IMR-90 (cell line): ENCODE measurements around the gene AZU1. TPM values are rescaled to one million over a fixed set of nuclear protein-coding genes. Genes with fewer than 3 reads are reported as not detected.

Experiments
- ATAC-seq: fragments of 200-7000 bp; cut with Tn5 transposase; 2 replicates; pipeline ENCODE4 v1.9.1; 2020; ENCODE audit warnings: low read depth, mild to moderate bottlenecking, moderate library complexity
- BruUV-seq: library from RNA; stranded (reverse); fragments of 400-500 nt; replicated peaks from 2 replicates; lab custom pipeline; 2021; lab: Mats Ljungman, UMichigan
- CTCF ChIA-PET: fragments of 300-600 bp; formaldehyde crosslinking; extraction: SDS; loops from one replicate; lab custom pipeline; 2021; ENCODE audit warnings: antibody characterized with exemption; lab: Yijun Ruan, JAX
- POLR2A ChIA-PET: fragments of 300-600 bp; sonication (Branson Sonifier 250); formaldehyde crosslinking; loops from one replicate; lab custom pipeline; 2022; ENCODE audit warnings: antibody characterized with exemption; ENCODE audit not compliant: unreplicated experiment; lab: Charles Lee
- DNase-seq: peaks from one replicate; pipeline ENCODE4 v3.0.0; 2013
- H2AFZ ChIP-seq: replicated peaks from 2 replicates; pipeline ENCODE3; 2013; ENCODE audit warnings: low read length, mild to moderate bottlenecking; ENCODE audit not compliant: poor library complexity
- H2AK5ac ChIP-seq: 2 replicates; pipeline ENCODE4 v1.6.1; 2013; ENCODE audit warnings: low read depth, low read length, inconsistent platforms
- H2AK9ac ChIP-seq: replicated peaks from 2 replicates; pipeline ENCODE3; 2013; ENCODE audit warnings: mild to moderate bottlenecking, low read depth, low read length, moderate library complexity; ENCODE audit not compliant: poor library complexity
- H2BK120ac ChIP-seq: 2 replicates; pipeline ENCODE4 v1.6.1; 2013; ENCODE audit warnings: low read depth, low read length, inconsistent platforms
- H2BK15ac ChIP-seq: 3 replicates; pipeline ENCODE4 v1.6.1; 2013; ENCODE audit warnings: low read depth, low read length, inconsistent platforms
- H2BK20ac ChIP-seq: 2 replicates; pipeline ENCODE4 v1.6.1; 2013; ENCODE audit warnings: low read depth, mild to moderate bottlenecking, inconsistent platforms, low read length, moderate library complexity
- H2BK5ac ChIP-seq: 2 replicates; pipeline ENCODE4 v1.6.1; 2013; ENCODE audit warnings: mild to moderate bottlenecking, low read depth, low read length, inconsistent platforms; ENCODE audit not compliant: poor library complexity, severe bottlenecking
- H3K14ac ChIP-seq: replicated peaks from 2 replicates; pipeline ENCODE4 v1.6.1; 2013; ENCODE audit warnings: low read depth, low read length, inconsistent platforms
- H3K18ac ChIP-seq: 2 replicates; pipeline ENCODE4 v1.6.1; 2013; ENCODE audit warnings: low read depth, low read length, control low read depth
- H3K23ac ChIP-seq: 2 replicates; pipeline ENCODE4 v1.6.1; 2013; ENCODE audit warnings: low read depth, low read length, inconsistent platforms
- H3K27ac ChIP-seq: 2 replicates; pipeline ENCODE4 v1.5.1; 2013; ENCODE audit warnings: mild to moderate bottlenecking, control low read depth, low read length; ENCODE audit not compliant: insufficient read depth
- H3K27me3 ChIP-seq: 2 replicates; pipeline ENCODE4 v1.6.1; 2013; ENCODE audit warnings: low read length; ENCODE audit not compliant: control insufficient read depth, insufficient read depth
- H3K36me3 ChIP-seq: 2 replicates; pipeline ENCODE4 v1.6.1; 2013; ENCODE audit warnings: low read length, mixed read lengths; ENCODE audit not compliant: control insufficient read depth, insufficient read depth
- H3K4ac ChIP-seq: 2 replicates; pipeline ENCODE4 v1.6.1; 2013; ENCODE audit warnings: low read depth, low read length, inconsistent platforms
- H3K4me1 ChIP-seq: 2 replicates; pipeline ENCODE4 v1.6.1; 2013; ENCODE audit warnings: low read length, mixed read lengths; ENCODE audit not compliant: control insufficient read depth, insufficient read depth
- H3K4me2 ChIP-seq: 2 replicates; pipeline ENCODE4 v1.6.1; 2013; ENCODE audit warnings: low read depth, mild to moderate bottlenecking, control low read depth, low read length, moderate library complexity
- H3K4me3 ChIP-seq: 2 replicates; pipeline ENCODE4 v1.5.1; 2013; ENCODE audit warnings: low read depth, mild to moderate bottlenecking, control low read depth, low read length, moderate library complexity; ENCODE audit not compliant: insufficient read depth
- H3K56ac ChIP-seq: 2 replicates; pipeline ENCODE4 v1.6.1; 2013; ENCODE audit warnings: low read length, inconsistent platforms; ENCODE audit not compliant: insufficient read depth; ENCODE audit errors: extremely low read depth
- H3K79me1 ChIP-seq, 2 experiments: 2 replicates each; pipeline ENCODE4 v1.6.1; 2013; ENCODE audit warnings: low read length in 2 of 2, inconsistent platforms in 1 of 2, low read depth in 1 of 2
- H3K9ac ChIP-seq: 2 replicates; pipeline ENCODE4 v1.6.1; 2013; ENCODE audit warnings: low read depth, low read length, control low read depth
- H3K9me1 ChIP-seq: 2 replicates; pipeline ENCODE4 v1.6.1; 2013; ENCODE audit warnings: low read length, inconsistent platforms; ENCODE audit not compliant: insufficient read depth
- H3K9me3 ChIP-seq: 2 replicates; pipeline ENCODE4 v1.6.1; 2013; ENCODE audit warnings: low read length; ENCODE audit not compliant: control insufficient read depth, insufficient read depth
- H4K20me1 ChIP-seq: 2 replicates; pipeline ENCODE4 v1.6.1; 2013; ENCODE audit warnings: low read length, inconsistent platforms; ENCODE audit not compliant: insufficient read depth
- H4K5ac ChIP-seq: 2 replicates; pipeline ENCODE4 v1.6.1; 2013; ENCODE audit warnings: mild to moderate bottlenecking, low read depth, low read length, control low read depth
- H4K8ac ChIP-seq, 2 experiments: 2 replicates each; pipeline ENCODE4 v1.6.1; 2013; ENCODE audit warnings: low read depth in 2 of 2, low read length in 2 of 2, control low read depth in 1 of 2, inconsistent platforms in 1 of 2
- H4K91ac ChIP-seq: 2 replicates; pipeline ENCODE4 v1.6.1; 2013; ENCODE audit warnings: low read depth, low read length, inconsistent platforms; ENCODE audit not compliant: insufficient read depth
- BHLHE40 ChIP-seq: fragments of 150-350 bp; IDR thresholded peaks from 2 replicates; pipeline ENCODE4 v1.6.1; 2016; ENCODE audit warnings: mild to moderate bottlenecking, low read depth, low read length
- CEBPB ChIP-seq: IDR thresholded peaks from 2 replicates; pipeline ENCODE4 v1.6.1; 2012; ENCODE audit warnings: low read depth, low read length, improper control_type of control experiment
- ELK1 ChIP-seq: fragments of 150-350 bp; IDR thresholded peaks from 2 replicates; pipeline ENCODE4 v1.6.1; 2016; ENCODE audit warnings: low read depth, mild to moderate bottlenecking, low read length, moderate library complexity, borderline replicate concordance
- FOS ChIP-seq: fragments of 150-350 bp; IDR thresholded peaks from 2 replicates; pipeline ENCODE4 v1.6.1; 2016; ENCODE audit warnings: low read depth, low read length
- MAFK ChIP-seq: IDR thresholded peaks from 2 replicates; pipeline ENCODE4 v1.6.1; 2012; ENCODE audit warnings: low read depth, low read length, improper control_type of control experiment
- MAZ ChIP-seq: IDR thresholded peaks from 2 replicates; pipeline ENCODE4 v1.6.1; 2012; ENCODE audit warnings: low read depth, mild to moderate bottlenecking, low read length, improper control_type of control experiment, moderate library complexity, borderline replicate concordance
- MXI1 ChIP-seq: IDR thresholded peaks from 2 replicates; pipeline ENCODE4 v1.6.1; 2012; ENCODE audit warnings: low read depth, mild to moderate bottlenecking, low read length, moderate library complexity, borderline replicate concordance
- NFE2L2 ChIP-seq: fragments of 150-350 bp; IDR thresholded peaks from 2 replicates; pipeline ENCODE4 v1.6.1; 2016; ENCODE audit warnings: low read depth, mild to moderate bottlenecking, low read length
- RAD21 ChIP-seq: IDR thresholded peaks from 2 replicates; pipeline ENCODE4 v1.6.1; 2012; ENCODE audit warnings: low read length, improper control_type of control experiment
- RCOR1 ChIP-seq: IDR thresholded peaks from 2 replicates; pipeline ENCODE4 v1.6.1; 2012; ENCODE audit warnings: mild to moderate bottlenecking, low read length, improper control_type of control experiment; ENCODE audit not compliant: insufficient replicate concordance
- RFX5 ChIP-seq: IDR thresholded peaks from 2 replicates; pipeline ENCODE4 v1.8.0; 2012; ENCODE audit warnings: low read depth, mild to moderate bottlenecking, low read length, moderate library complexity
- SMC3 ChIP-seq: fragments of 150-350 bp; IDR thresholded peaks from 2 replicates; pipeline ENCODE4 v1.6.1; 2016; ENCODE audit warnings: low read depth, mild to moderate bottlenecking, antibody characterized with exemption, low read length, moderate library complexity
- WGBS, 2 experiments: methylation state at CpG; one replicate each; pipeline versions ENCODE4 v1.1.5 to v1.1.7; 2013; ENCODE audit warnings: missing lambda C conversion rate in 2 of 2; ENCODE audit not compliant: insufficient read length in 1 of 2; ENCODE audit errors: extremely low coverage in 2 of 2; 5-methylcytosine and 5-hydroxymethylcytosine counted together
- dilution Hi-C: fragments of 300-500 bp; cut with HindIII; formaldehyde crosslinking; loops from one replicate; pipeline ENCODE4 v1.14.3; 2018; ENCODE audit warnings: low sequenced_read_pairs; ENCODE audit not compliant: unreplicated experiment
- in situ Hi-C: fragments of 300-500 bp; cut with MboI; formaldehyde crosslinking; loops from 3 replicates; pipeline ENCODE4 v1.14.3; 2019; ENCODE audit warnings: low sequenced_read_pairs, inconsistent platforms, mixed read lengths
- intact Hi-C: fragments of 100-400 bp; cut with micrococcal nuclease; formaldehyde crosslinking; loops from 2 replicates; pipeline ENCODE4 v1.10.0; 2022
- polyA plus RNA-seq, 3 experiments: library from polyadenylated mRNA; depleted of rRNA; stranded (reverse); fragments of >200 nt; gene quantifications; 2 replicates each; pipeline ENCODE4 v1.2.3, GENCODE V29; 2012; ENCODE audit warnings: low replicate concordance in 1 of 3
- total RNA-seq: library from RNA; depleted of rRNA; stranded (reverse); fragments of >200 nt; gene quantifications from 2 replicates; pipeline ENCODE4 v1.2.3, GENCODE V29; 2012
- TF ChIP-seq, protein P1 (sequence below): fragments of 150-350 bp; IDR thresholded peaks from 2 replicates; pipeline ENCODE4 v1.6.1; 2017; ENCODE audit warnings: mild to moderate bottlenecking, antibody characterized with exemption, low read length, low read depth

The AZU1 gene
- total and polyA plus RNA-seq, 2 of the 4 experiments (the other 2 are of a cell fraction) = 0.12 TPM; not detected in 1

- no peaks in the 10 kb centered on the region for H3K27me3 ChIP-seq
- H3K4me3 ChIP-seq = peak overlapping the region; percentile 94
- no peak overlapping the region for H2BK20ac ChIP-seq
- 0% methylated on average over 65 of the region's 129 CpGs; no CpG with 5 or more reads in 1 of the 2 experiments for WGBS, 2 experiments
- H3K79me1 ChIP-seq = peaks cover 0 to 8% of the 10 kb centered on the region in 2 experiments; a peak in 1 of 4 replicates
- peaks cover 49% of the 10 kb centered on the region for H4K20me1 ChIP-seq
- ATAC-seq (peak; percentile 46), DNase-seq (peak; percentile 85)
- H3K56ac ChIP-seq = peak overlapping the region; percentile 90
- peaks cover 27% of the 10 kb centered on the region for H3K36me3 ChIP-seq
- 0 out of 2 replicates have a peak overlapping the region, but pooled peaks have one; percentile 48 for H3K23ac ChIP-seq
- dilution Hi-C loops = no loop called here
- H2AK9ac ChIP-seq = peak overlapping the region; percentile 67
- ChIA-PET CTCF (no interaction called here), POLR2A (no interaction called here)
- no TSS peak for BruUV-seq
- H2BK15ac ChIP-seq = no peak overlapping the region
- H4K91ac ChIP-seq = peak overlapping the region; percentile 9
- H2AFZ ChIP-seq = peak overlapping the region; percentile 2
- intact Hi-C loops = loop anchor here (2.0 kb wide), 2 partner anchors 15 to 27 kb away; no protein-coding TSS in a partner anchor
- H4K5ac ChIP-seq = 0 out of 2 replicates have a peak overlapping the region, but pooled peaks have one; percentile 10
- in situ Hi-C loops = no loop called here
- H3K14ac ChIP-seq = peak overlapping the region; percentile 84; the same call in 1 of the 2 replicates
- peaks cover 30% of the 10 kb centered on the region for H3K4me1 ChIP-seq
- no peak overlapping the region for H2BK120ac ChIP-seq
- peak overlapping the region; percentile 81 for H3K4ac ChIP-seq
- H4K8ac ChIP-seq = peak overlapping the region in 1 of 2 experiments; percentile 14; a peak in 1 of 4 replicates
- H3K9me1 ChIP-seq = peaks cover 11% of the 10 kb centered on the region; the same call in 1 of the 2 replicates
- peak overlapping the region; percentile 98 for H3K9ac ChIP-seq
- H3K18ac ChIP-seq = no peak overlapping the region
- H3K4me2 ChIP-seq = peak overlapping the region; percentile 96
- H3K27ac ChIP-seq = peak overlapping the region; percentile 85
- peak overlapping the region; percentile 68 for H2BK5ac ChIP-seq
- no peaks in the 10 kb centered on the region for H3K9me3 ChIP-seq
- peak overlapping the region; percentile 86 for H2AK5ac ChIP-seq
- no peak for TF ChIP-seq SMC3
- TF ChIP-seq RCOR1 = no peak
- TF ChIP-seq ELK1 = no peak
- peak; percentile 1 for TF ChIP-seq MAZ
- no peak for TF ChIP-seq MAFK
- TF ChIP-seq BHLHE40 = no peak
- no peak for TF ChIP-seq CEBPB
- no peak for TF ChIP-seq RFX5
- 0 out of 2 replicates have a peak, but pooled peaks have one; percentile 13 for TF ChIP-seq MXI1
- TF ChIP-seq FOS = no peak
- TF ChIP-seq RAD21 = no peak
- TF ChIP-seq, protein P1, sequence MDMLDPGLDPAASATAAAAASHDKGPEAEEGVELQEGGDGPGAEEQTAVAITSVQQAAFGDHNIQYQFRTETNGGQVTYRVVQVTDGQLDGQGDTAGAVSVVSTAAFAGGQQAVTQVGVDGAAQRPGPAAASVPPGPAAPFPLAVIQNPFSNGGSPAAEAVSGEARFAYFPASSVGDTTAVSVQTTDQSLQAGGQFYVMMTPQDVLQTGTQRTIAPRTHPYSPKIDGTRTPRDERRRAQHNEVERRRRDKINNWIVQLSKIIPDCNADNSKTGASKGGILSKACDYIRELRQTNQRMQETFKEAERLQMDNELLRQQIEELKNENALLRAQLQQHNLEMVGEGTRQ = no peak; the same call in 1 of the 2 replicates
- no peak for TF ChIP-seq NFE2L2
Measured at GRCh38 chr19:797528-798414, 29.9 kb upstream of the AZU1 start.
